Activated CD4-positive, alpha-beta memory T cell treated with anti-CD3 and anti-CD28 coated beads for 36 hours (primary cell): Measurements from ENCODE around the gene RNPC3. TPM values are rescaled to one million over a fixed set of nuclear protein-coding genes. Genes with fewer than 3 reads are reported as not detected.
A peak's percentile ranks its signal among the peaks of the same experiment; 100 is the strongest.
"Not testable (repeated sequence)": the region's sequence is repeated elsewhere in the genome, so short reads cannot be mapped to it uniquely, and the experiment has no call there.

Experiments used
- CTCF ChIA-PET: fragments of 350-600 bp; sonication (Branson Sonifier 250); formaldehyde crosslinking; loops from one replicate; lab custom pipeline; 2021; ENCODE audit warnings: antibody characterized with exemption, inconsistent platforms; lab: Charles Lee
- POLR2A ChIA-PET: fragments of 350-600 bp; sonication (Branson Sonifier 250); formaldehyde crosslinking; loops from one replicate; lab custom pipeline; 2021; ENCODE audit warnings: antibody characterized with exemption; lab: Charles Lee
- DNase-seq: peaks from one replicate; pipeline ENCODE4 v3.0.0-alpha.2; 2020
- H3K27ac Mint-ChIP-seq: one replicate; pipeline ENCODE4 v1.8.0; 2021; ENCODE audit warnings: mixed read lengths
- H3K27me3 Mint-ChIP-seq: one replicate; pipeline ENCODE4 v1.8.0; 2021; ENCODE audit warnings: mixed read lengths
- H3K36me3 Mint-ChIP-seq: one replicate; pipeline ENCODE4 v1.8.0; 2021; ENCODE audit warnings: mixed read lengths
- H3K4me1 Mint-ChIP-seq: one replicate; pipeline ENCODE4 v1.8.0; 2021; ENCODE audit warnings: low read depth, mixed read lengths
- H3K4me3 Mint-ChIP-seq: one replicate; pipeline ENCODE4 v1.8.0; 2021; ENCODE audit warnings: mild to moderate bottlenecking, mixed read lengths
- H3K9me3 Mint-ChIP-seq: one replicate; pipeline ENCODE4 v1.8.0; 2021; ENCODE audit warnings: mixed read lengths
- intact Hi-C: fragments of 100-400 bp; cut with micrococcal nuclease; formaldehyde crosslinking; loops from one replicate; pipeline ENCODE4 v1.15.1; 2023
- total RNA-seq, 2 experiments: library from RNA; stranded (reverse); gene quantifications; one replicate each; pipeline ENCODE4 v1.2.3, GENCODE V29; 2021

Gene RNPC3
- total RNA-seq, 2 experiments from 2014 or later = 13.9 to 16.4 TPM

DNA sequence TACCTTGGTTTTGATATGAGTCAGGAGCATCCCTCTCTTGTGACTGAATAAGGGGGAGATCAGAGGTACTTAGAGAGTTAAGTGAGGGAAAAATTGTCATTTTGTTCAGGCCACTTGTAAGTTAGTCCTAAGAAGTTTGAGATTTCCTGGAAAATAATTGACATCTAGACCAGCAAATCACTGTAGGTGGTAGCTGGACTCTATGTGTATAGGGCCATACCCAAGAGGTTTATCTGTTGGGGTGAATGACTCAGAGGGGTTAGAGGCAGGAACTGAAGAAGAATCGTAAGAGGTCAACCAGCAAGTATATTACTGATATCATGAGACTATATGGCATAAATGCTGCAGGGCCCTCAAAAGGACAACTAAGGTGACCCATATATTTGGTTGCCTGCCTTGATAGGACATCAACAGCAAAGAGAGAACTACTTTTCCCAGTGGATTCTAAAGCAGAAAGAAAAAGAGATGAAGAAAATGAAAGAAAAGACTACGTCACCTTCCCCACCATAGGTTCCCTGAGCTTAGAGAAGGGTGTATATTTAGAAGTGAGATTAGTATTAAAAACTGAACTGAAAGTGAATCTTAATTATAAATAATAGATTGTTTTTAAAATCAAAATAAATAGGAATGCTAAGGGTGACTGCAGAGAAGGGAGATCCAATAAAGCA lies 8.0 kb upstream of the RNPC3 start:
- H3K36me3 Mint-ChIP-seq = no peaks in the 10 kb centered on the region
- DNase-seq = no peak
- no peak overlapping the region for H3K4me3 Mint-ChIP-seq
- no peaks in the 10 kb centered on the region for H3K9me3 Mint-ChIP-seq
- H3K27me3 Mint-ChIP-seq = no peaks in the 10 kb centered on the region
- intact Hi-C loops = loop anchor here (5.0 kb wide), 1 partner anchor 55 kb away; no protein-coding TSS in a partner anchor
- ChIA-PET POLR2A (no interaction called here), CTCF (no interaction called here)
- H3K27ac Mint-ChIP-seq = no peak overlapping the region
- H3K4me1 Mint-ChIP-seq = peaks cover 22% of the 10 kb centered on the region

DNA sequence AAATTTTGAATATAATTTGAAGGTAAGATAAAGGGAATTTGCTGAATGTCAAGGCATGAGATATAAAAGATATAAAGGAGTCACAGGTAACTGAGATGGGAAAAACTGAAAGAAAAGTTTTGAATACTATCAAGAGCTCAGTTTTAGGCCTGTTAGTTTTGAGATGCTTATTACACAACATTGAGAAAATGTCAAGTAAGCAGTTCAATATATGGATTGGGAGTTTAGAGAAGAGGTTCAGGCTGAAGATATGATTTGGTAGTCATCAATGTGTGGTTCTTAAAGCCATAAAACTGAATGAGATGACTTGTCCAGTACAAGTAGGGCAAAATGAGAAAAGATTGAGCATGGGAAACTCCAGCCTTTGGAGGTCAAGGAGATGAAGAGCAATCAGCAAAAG lies 4.7 kb upstream of the RNPC3 start:
- Mint-ChIP-seq H3K27ac (no peak overlapping the region), H3K4me1 (peaks cover 14% of the 10 kb centered on the region), H3K9me3 (no peaks in the 10 kb centered on the region), H3K36me3 (no peaks in the 10 kb centered on the region), H3K4me3 (no peak overlapping the region), H3K27me3 (no peaks in the 10 kb centered on the region)
- intact Hi-C loops = no loop called here
- ChIA-PET POLR2A (no interaction called here), CTCF (no interaction called here)
- no peak for DNase-seq

DNA sequence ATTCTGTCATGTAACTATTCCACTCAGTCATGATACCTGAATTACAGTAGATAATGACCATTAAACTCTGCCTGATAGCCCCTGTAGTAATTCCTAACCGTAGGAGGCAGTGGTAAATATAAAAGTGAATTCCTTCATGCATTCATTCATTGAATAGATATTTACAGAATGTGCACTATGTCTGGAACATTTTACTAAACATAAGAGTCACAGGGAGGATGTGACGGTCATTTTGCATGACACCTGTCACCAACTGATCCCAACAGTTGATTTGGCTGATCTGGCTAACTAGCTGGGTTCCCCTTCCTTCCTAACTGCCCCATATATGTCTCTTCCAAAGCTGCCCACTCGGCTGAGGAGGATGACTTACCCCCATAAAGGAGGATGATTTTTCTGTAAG lies 2.2 kb upstream of the RNPC3 start:
- ChIA-PET CTCF (interaction anchor here (4.0 kb wide), 1 partner anchor 9 kb away, joined by 25 read pairs; no protein-coding TSS in a partner anchor), POLR2A (no interaction called here)

DNA sequence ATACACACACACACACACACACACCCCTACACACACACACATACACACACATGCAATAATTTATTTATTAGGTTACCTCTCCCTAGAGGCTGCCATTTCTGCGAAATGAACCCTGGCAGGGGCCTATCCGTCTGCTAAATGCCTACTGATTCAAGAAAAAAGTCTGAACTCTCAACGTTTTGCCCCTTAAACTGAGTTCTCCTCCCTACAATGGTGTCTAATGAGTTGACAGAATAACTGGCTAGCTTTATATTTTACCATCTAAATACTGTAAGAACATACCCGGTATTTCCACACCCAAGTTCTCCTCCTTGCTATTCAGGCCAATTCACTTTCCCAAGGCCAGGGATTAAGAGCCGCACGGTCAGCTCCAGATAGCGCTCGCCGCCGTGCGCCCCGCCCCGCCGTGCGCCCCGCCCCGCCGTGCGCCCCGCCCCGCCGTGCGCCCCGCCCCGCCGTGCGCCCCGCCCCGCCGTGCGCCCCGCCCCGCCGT lies 339 bp upstream of the RNPC3 start:
- intact Hi-C loops = no loop called here
- H3K27ac Mint-ChIP-seq = peak overlapping the region; percentile 49

More for the DNA sequence above, 2.2 kb upstream of the RNPC3 start:
- intact Hi-C loops = no loop called here
- no peaks in the 10 kb centered on the region for H3K27me3 Mint-ChIP-seq
- H3K9me3 Mint-ChIP-seq = no peaks in the 10 kb centered on the region
- H3K27ac Mint-ChIP-seq = no peak overlapping the region
- H3K4me3 Mint-ChIP-seq = no peak overlapping the region
- peaks cover 4% of the 10 kb centered on the region for H3K36me3 Mint-ChIP-seq
- H3K4me1 Mint-ChIP-seq = peaks cover 16% of the 10 kb centered on the region
- no peak for DNase-seq

DNA sequence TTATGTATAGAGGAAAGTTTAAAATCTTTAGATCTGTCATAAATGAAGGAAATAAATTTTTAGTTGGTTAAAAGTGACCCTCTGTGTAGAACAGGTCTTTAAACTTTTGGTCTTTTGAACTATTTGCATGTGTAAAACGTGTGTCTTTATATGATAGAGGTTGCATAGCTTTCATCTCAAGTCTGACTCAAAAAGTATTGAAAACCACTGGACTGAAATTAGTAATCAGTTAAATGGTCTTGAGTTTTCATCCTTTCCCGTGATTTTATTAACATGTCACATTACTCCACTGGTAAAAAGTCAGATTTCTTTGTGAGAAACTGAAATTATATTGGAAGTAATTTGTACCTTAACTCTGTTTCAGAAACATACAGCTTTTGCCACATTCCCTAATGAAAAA lies 1.8 kb downstream of the RNPC3 start:
- Mint-ChIP-seq H3K27me3 (no peaks in the 10 kb centered on the region), H3K27ac (peak overlapping the region; percentile 61), H3K4me3 (peak overlapping the region; percentile 70), H3K9me3 (no peaks in the 10 kb centered on the region), H3K36me3 (peaks cover 28% of the 10 kb centered on the region), H3K4me1 (peaks cover 53% of the 10 kb centered on the region)
- intact Hi-C loops = loop anchor here (1.0 kb wide), 1 partner anchor 12 kb away; no protein-coding TSS in a partner anchor
- ChIA-PET POLR2A (no interaction called here), CTCF (no interaction called here)
- no peak for DNase-seq

More for the DNA sequence above, 339 bp upstream of the RNPC3 start:
- H3K27me3 Mint-ChIP-seq = no peaks in the 10 kb centered on the region
- ChIA-PET POLR2A (no interaction called here), CTCF (interaction anchor here (4.0 kb wide), 1 partner anchor 11 kb away, joined by 25 read pairs; no protein-coding TSS in a partner anchor)
- peaks cover 32% of the 10 kb centered on the region for H3K4me1 Mint-ChIP-seq
- peaks cover 11% of the 10 kb centered on the region for H3K36me3 Mint-ChIP-seq
- no peaks in the 10 kb centered on the region for H3K9me3 Mint-ChIP-seq
- H3K4me3 Mint-ChIP-seq = peak overlapping the region; percentile 74
- peak; percentile 9 for DNase-seq

DNA sequence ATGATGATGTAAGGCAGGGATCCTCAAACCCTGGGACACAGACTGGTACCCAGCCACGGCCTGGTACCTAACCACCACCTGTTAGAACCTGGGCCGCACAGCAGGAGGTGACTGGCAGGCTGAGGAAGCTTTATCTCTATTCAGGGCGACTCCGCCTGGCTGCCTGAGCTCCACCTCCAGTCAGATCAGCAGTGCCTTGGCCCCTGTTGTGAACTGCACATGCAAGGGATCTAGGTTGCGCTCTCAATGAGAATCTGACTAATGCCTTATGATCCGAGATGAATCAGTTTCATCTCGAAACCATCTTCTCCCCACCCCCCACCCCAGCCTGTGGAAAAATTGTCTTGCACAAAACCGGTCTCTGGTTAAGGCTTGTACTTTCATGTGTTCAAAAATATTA lies 4.2 kb downstream of the RNPC3 start:
- CTCF ChIA-PET = no interaction called here
- POLR2A ChIA-PET = no interaction called here
- intact Hi-C loops = no loop called here
- H3K9me3 Mint-ChIP-seq = no peaks in the 10 kb centered on the region
- H3K36me3 Mint-ChIP-seq = peaks cover 34% of the 10 kb centered on the region
- H3K4me3 Mint-ChIP-seq = no peak overlapping the region
- H3K27ac Mint-ChIP-seq = no peak overlapping the region
- H3K4me1 Mint-ChIP-seq = peaks cover 68% of the 10 kb centered on the region
- DNase-seq = peak; percentile 83
- H3K27me3 Mint-ChIP-seq = no peaks in the 10 kb centered on the region

DNA sequence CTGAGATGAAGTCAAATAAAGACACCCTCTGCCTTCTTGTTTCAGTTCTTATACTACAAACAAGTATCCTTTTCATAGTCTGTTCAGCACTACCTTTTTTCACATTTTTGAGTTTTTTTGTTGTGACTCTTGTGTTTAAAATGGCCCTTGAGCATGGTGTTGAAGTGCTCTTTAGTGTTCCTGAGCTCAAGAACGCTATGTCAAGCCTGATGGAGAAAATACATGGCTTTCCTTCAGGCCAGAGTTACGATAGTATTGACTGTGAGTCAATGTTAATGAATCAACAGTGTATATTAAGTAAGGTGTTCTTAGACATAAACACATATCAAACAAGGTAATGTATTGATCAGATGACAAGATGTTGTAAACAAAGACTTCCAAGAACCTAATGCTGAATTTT lies 12.7 kb downstream of the RNPC3 start:
- ChIA-PET CTCF (no interaction called here), POLR2A (no interaction called here)
- peaks cover 7% of the 10 kb centered on the region for H3K4me1 Mint-ChIP-seq
- H3K27ac Mint-ChIP-seq = no peak overlapping the region
- peaks cover 42% of the 10 kb centered on the region for H3K36me3 Mint-ChIP-seq
- DNase-seq = no peak
- H3K27me3 Mint-ChIP-seq = no peaks in the 10 kb centered on the region
- H3K4me3 Mint-ChIP-seq = no peak overlapping the region
- H3K9me3 Mint-ChIP-seq = no peaks in the 10 kb centered on the region
- intact Hi-C loops = no loop called here

DNA sequence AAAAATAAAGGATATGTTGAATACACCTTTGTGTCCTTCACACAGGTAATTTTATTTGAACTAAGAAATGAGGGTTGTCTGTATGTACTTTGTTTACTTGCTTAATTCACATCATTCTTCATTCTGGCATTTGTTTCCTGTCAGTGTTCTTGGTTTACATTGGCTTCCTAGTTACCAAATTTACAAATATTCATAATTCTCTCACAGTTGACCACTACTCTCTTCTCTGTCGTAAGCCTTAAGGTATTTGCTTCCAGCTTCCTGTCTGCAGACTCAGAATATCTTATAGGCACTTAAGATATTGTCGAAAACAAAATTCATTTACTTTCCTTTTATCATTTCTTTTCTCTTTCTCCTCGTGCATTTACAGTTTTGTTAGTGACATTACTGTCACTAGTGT lies 15.9 kb downstream of the RNPC3 start:
- no peak for DNase-seq
- CTCF ChIA-PET = no interaction called here
- intact Hi-C loops = no loop called here
- no peak overlapping the region for H3K27ac Mint-ChIP-seq
- POLR2A ChIA-PET = no interaction called here
- H3K9me3 Mint-ChIP-seq = no peaks in the 10 kb centered on the region
- H3K27me3 Mint-ChIP-seq = no peaks in the 10 kb centered on the region
- peaks cover 44% of the 10 kb centered on the region for H3K36me3 Mint-ChIP-seq
- H3K4me3 Mint-ChIP-seq = no peak overlapping the region
- no peaks in the 10 kb centered on the region for H3K4me1 Mint-ChIP-seq

DNA sequence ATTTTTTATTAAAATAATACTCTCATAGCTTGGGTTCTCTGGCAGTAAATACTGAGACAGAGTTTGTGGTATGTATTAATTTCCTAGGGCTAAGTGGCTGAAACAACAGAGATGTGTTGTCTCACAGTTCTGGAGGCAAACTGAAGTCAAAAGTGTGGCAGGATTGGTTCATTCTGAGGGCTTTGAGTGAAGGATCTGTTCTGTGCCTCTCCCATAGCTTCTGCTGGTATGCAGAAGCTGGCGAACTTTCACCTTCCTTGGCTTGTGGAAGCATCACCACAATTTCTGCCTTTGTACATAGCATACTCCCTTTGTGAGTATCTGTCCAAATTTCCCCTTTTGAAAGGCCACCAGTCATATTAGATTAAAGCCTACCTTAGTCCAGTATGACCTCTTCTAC lies 21.0 kb downstream of the RNPC3 start:
- no peaks in the 10 kb centered on the region for H3K27me3 Mint-ChIP-seq
- peaks cover 42% of the 10 kb centered on the region for H3K36me3 Mint-ChIP-seq
- no peak overlapping the region for H3K27ac Mint-ChIP-seq
- DNase-seq = no peak
- ChIA-PET CTCF (no interaction called here), POLR2A (no interaction called here)
- H3K9me3 Mint-ChIP-seq = no peaks in the 10 kb centered on the region
- intact Hi-C loops = no loop called here
- H3K4me1 Mint-ChIP-seq = no peaks in the 10 kb centered on the region
- H3K4me3 Mint-ChIP-seq = no peak overlapping the region

DNA sequence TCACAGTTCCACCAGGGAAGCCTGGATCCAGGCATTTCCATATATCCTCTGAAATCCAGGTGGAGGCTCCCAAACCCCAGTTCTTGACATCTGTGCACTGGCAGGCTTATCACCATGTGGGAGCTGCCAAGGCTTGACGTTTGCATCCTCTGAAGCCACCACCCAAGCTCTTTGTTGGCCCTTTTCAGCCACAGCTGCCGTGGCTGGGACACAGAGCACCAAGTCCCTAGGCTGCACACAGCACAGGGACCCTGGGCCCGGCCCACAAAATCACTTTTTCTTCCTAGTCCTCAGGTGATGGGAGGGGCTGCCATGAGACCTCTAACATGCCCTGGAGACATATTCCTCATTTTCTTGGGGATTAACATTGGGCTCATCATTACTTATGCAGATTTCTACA lies 22.3 kb downstream of the RNPC3 start:
- CTCF ChIA-PET = no interaction called here
- H3K27ac Mint-ChIP-seq = no peak overlapping the region
- H3K27me3 Mint-ChIP-seq = no peaks in the 10 kb centered on the region
- POLR2A ChIA-PET = no interaction called here
- no peak for DNase-seq
- H3K4me3 Mint-ChIP-seq = no peak overlapping the region
- H3K9me3 Mint-ChIP-seq = no peaks in the 10 kb centered on the region
- peaks cover 41% of the 10 kb centered on the region for H3K36me3 Mint-ChIP-seq
- no peaks in the 10 kb centered on the region for H3K4me1 Mint-ChIP-seq
- intact Hi-C loops = no loop called here

DNA sequence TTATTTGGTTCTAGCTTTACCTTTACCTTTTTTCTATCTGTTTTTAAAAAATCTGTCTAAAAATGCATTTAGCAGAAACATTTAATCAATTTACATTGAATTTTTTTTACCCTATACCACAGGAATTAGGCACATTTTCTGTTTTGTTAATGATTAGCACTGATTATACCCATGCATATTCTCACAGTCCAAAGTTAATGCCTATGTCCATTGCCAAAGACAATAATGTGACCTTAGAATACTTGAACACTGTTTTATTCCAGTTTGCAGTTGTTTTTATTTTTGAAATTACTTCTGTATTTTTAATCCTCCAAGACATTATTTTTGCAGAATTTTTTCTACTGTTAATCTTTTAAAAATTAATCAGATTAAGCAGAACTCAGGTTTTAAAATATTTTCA lies 34.9 kb downstream of the RNPC3 start:
- H3K27me3 Mint-ChIP-seq = no peaks in the 10 kb centered on the region
- H3K4me3 Mint-ChIP-seq = no peak overlapping the region
- no peak for DNase-seq
- H3K9me3 Mint-ChIP-seq = no peaks in the 10 kb centered on the region
- intact Hi-C loops = no loop called here
- no peak overlapping the region for H3K27ac Mint-ChIP-seq
- peaks cover 8% of the 10 kb centered on the region for H3K36me3 Mint-ChIP-seq
- CTCF ChIA-PET = no interaction called here
- POLR2A ChIA-PET = no interaction called here
- peaks cover 8% of the 10 kb centered on the region for H3K4me1 Mint-ChIP-seq

DNA sequence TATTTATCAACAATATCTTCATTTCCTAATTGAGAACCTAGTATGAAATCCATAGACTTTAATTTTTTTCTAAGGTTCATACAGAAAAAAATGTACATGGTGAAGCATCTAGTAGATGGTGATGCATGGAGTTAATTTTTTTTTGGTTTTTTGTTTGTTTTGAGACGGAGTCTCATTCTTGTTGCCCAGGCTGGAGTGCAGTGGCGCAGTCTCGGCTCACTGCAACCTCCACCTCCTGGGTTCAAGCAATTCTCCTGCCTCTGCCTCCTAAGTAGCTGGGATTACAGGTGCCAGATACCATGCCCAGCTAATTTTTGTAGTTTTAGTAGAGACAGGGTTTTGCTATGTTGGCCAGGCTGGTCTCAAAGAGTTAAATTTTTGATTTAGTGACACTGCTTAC lies 35.6 kb downstream of the RNPC3 start:
- intact Hi-C loops, H3K27me3 Mint-ChIP-seq, H3K36me3 Mint-ChIP-seq, CTCF ChIA-PET, H3K9me3 Mint-ChIP-seq, POLR2A ChIA-PET, DNase-seq, H3K27ac Mint-ChIP-seq, H3K4me1 Mint-ChIP-seq, H3K4me3 Mint-ChIP-seq: not testable (repeated sequence)
